SU-DHL-6 (cell line): ENCODE results near the gene SARDH.
"Not testable (repeated sequence)": the region's sequence is repeated elsewhere in the genome, so short reads cannot be mapped to it uniquely, and the experiment has no call there.

Experiments used
- H2AFZ ChIP-seq: fragments of 200-600 bp; sonication (generic); 2 replicates; pipeline ENCODE4 v1.6.1; 2014; ENCODE audit warnings: low read depth, mild to moderate bottlenecking, moderate library complexity, mixed read lengths, antibody characterized with exemption, low read length; ENCODE audit not compliant: severe bottlenecking
- H3F3A ChIP-seq: fragments of 200-600 bp; shearing (Covaris generic); 2 replicates; pipeline ENCODE4 v1.6.0; 2016; ENCODE audit warnings: antibody characterized with exemption, mild to moderate bottlenecking; ENCODE audit not compliant: insufficient read depth
- H3K27ac ChIP-seq: fragments of 200-600 bp; sonication (generic); 2 replicates; pipeline ENCODE4 v1.5.1; 2016; ENCODE audit warnings: low read depth, mild to moderate bottlenecking, low read length, moderate library complexity, mixed read lengths
- H3K27me3 ChIP-seq: fragments of 200-600 bp; sonication (generic), shearing (Covaris generic); 2 replicates; pipeline ENCODE4 v1.6.0; 2014; ENCODE audit warnings: mild to moderate bottlenecking, low read length
- H3K36me3 ChIP-seq: fragments of 200-600 bp; sonication (generic); 2 replicates; pipeline ENCODE4 v1.6.1; 2014; ENCODE audit warnings: mild to moderate bottlenecking, low read length, mixed read lengths
- H3K4me2 ChIP-seq: fragments of 300-600, 200-600 bp; shearing (Covaris generic), sonication (generic); 2 replicates; pipeline ENCODE4 v1.6.0; 2014; ENCODE audit warnings: low read length, low read depth, mild to moderate bottlenecking; ENCODE audit not compliant: poor library complexity, severe bottlenecking
- H3K4me3 ChIP-seq: fragments of 200-600 bp; sonication (generic); 2 replicates; pipeline ENCODE4 v1.5.1; 2014; ENCODE audit warnings: antibody characterized with exemption, low read length, mild to moderate bottlenecking, mixed read lengths; ENCODE audit not compliant: insufficient read depth, poor library complexity, severe bottlenecking
- H3K79me2 ChIP-seq: fragments of 200-600 bp; sonication (generic); 2 replicates; pipeline ENCODE4 v1.6.1; 2014; ENCODE audit warnings: mild to moderate bottlenecking, low read length, moderate library complexity; ENCODE audit not compliant: insufficient read depth
- H3K9ac ChIP-seq: fragments of 200-600 bp; sonication (generic); 2 replicates; pipeline ENCODE4 v1.7.0; 2014; ENCODE audit warnings: mild to moderate bottlenecking, low read length
- H3K9me2 ChIP-seq: fragments of 200-600 bp; sonication (generic); replicated peaks from 2 replicates; pipeline ENCODE4 v1.6.1; 2014; ENCODE audit warnings: low read length; ENCODE audit not compliant: insufficient read depth
- H3K9me3 ChIP-seq: fragments of 200-600 bp; sonication (generic); 2 replicates; pipeline ENCODE4 v1.6.1; 2014; ENCODE audit warnings: low read length, mixed read lengths; ENCODE audit not compliant: insufficient read depth
- H4K20me1 ChIP-seq: fragments of 200-600 bp; sonication (generic); 2 replicates; pipeline ENCODE4 v1.6.1; 2014; ENCODE audit warnings: low read depth, mild to moderate bottlenecking, antibody characterized with exemption, low read length, moderate library complexity, mixed read lengths
- CTCF ChIP-seq: fragments of 200-600 bp; sonication (generic); IDR thresholded peaks from one replicate; pipeline ENCODE4 v1.5.1; 2017; ENCODE audit warnings: antibody characterized with exemption, mild to moderate bottlenecking, low read length, moderate library complexity; ENCODE audit not compliant: insufficient read depth, poor library complexity, severe bottlenecking
- EZH2phosphoT487 ChIP-seq: fragments of 200-600 bp; sonication (generic), shearing (Covaris generic); conservative IDR thresholded peaks from 2 replicates; pipeline ENCODE4 v1.6.1; 2018; ENCODE audit warnings: mild to moderate bottlenecking, antibody characterized with exemption, low read length, moderate library complexity, mixed read lengths

The SARDH gene

GRCh38 chr9:133677126-133678010 lies 60.8 kb downstream of the SARDH start:
- no peaks in the 10 kb centered on the region for H3K27me3 ChIP-seq
- no peak for TF ChIP-seq EZH2phosphoT487
- no peak for TF ChIP-seq CTCF
- H3K9me3 ChIP-seq = no peaks in the 10 kb centered on the region
- H3K9me2 ChIP-seq = no peaks in the 10 kb centered on the region
- no peaks in the 10 kb centered on the region for H3K36me3 ChIP-seq
- H3K9ac ChIP-seq = no peak overlapping the region
- H3F3A ChIP-seq = no peaks in the 10 kb centered on the region
- H2AFZ ChIP-seq = no peak overlapping the region
- H3K27ac ChIP-seq = no peak overlapping the region
- no peaks in the 10 kb centered on the region for H3K79me2 ChIP-seq
- H3K4me2 ChIP-seq = no peak overlapping the region
- H4K20me1 ChIP-seq = no peaks in the 10 kb centered on the region
- no peak overlapping the region for H3K4me3 ChIP-seq

GRCh38 chr9:133676450-133676849 lies 61.7 kb downstream of the SARDH start:
- no peaks in the 10 kb centered on the region for H3K27me3 ChIP-seq
- no peak overlapping the region for H3K4me3 ChIP-seq
- H3K9ac ChIP-seq = no peak overlapping the region
- no peaks in the 10 kb centered on the region for H3K79me2 ChIP-seq
- H3K27ac ChIP-seq = no peak overlapping the region
- H2AFZ ChIP-seq = no peak overlapping the region
- TF ChIP-seq CTCF (no peak), EZH2phosphoT487 (no peak)
- no peaks in the 10 kb centered on the region for H4K20me1 ChIP-seq
- H3K9me2 ChIP-seq = no peaks in the 10 kb centered on the region
- H3K4me2 ChIP-seq = no peak overlapping the region
- H3K36me3 ChIP-seq = no peaks in the 10 kb centered on the region
- no peaks in the 10 kb centered on the region for H3F3A ChIP-seq
- no peaks in the 10 kb centered on the region for H3K9me3 ChIP-seq

GRCh38 chr9:133675796-133676195 lies 62.4 kb downstream of the SARDH start:
- not testable (repeated sequence) for H2AFZ ChIP-seq, H3K27ac ChIP-seq, H3K27me3 ChIP-seq, H3K79me2 ChIP-seq, H3K4me3 ChIP-seq, H3K4me2 ChIP-seq, H3K9me3 ChIP-seq, H3K9me2 ChIP-seq, H4K20me1 ChIP-seq, H3K36me3 ChIP-seq, H3F3A ChIP-seq, H3K9ac ChIP-seq

- Histone ChIP-seq H3K9ac (no peak overlapping the region), H2AFZ (no peak overlapping the region), H3F3A (no peaks in the 10 kb centered on the region), H3K4me2 (no peak overlapping the region), H3K9me2 (no peaks in the 10 kb centered on the region), H3K4me3 (no peak overlapping the region), H4K20me1 (no peaks in the 10 kb centered on the region), H3K27ac (no peak overlapping the region), H3K9me3 (no peaks in the 10 kb centered on the region), H3K79me2 (no peaks in the 10 kb centered on the region), H3K36me3 (no peaks in the 10 kb centered on the region), H3K27me3 (no peaks in the 10 kb centered on the region)
- TF ChIP-seq EZH2phosphoT487 (no peak), CTCF (no peak)
Measured at GRCh38 chr9:133674091-133674490, 64.1 kb downstream of the SARDH start.
